ENCODE results near the gene HNRNPUL1.

The HNRNPUL1 gene

DNA sequence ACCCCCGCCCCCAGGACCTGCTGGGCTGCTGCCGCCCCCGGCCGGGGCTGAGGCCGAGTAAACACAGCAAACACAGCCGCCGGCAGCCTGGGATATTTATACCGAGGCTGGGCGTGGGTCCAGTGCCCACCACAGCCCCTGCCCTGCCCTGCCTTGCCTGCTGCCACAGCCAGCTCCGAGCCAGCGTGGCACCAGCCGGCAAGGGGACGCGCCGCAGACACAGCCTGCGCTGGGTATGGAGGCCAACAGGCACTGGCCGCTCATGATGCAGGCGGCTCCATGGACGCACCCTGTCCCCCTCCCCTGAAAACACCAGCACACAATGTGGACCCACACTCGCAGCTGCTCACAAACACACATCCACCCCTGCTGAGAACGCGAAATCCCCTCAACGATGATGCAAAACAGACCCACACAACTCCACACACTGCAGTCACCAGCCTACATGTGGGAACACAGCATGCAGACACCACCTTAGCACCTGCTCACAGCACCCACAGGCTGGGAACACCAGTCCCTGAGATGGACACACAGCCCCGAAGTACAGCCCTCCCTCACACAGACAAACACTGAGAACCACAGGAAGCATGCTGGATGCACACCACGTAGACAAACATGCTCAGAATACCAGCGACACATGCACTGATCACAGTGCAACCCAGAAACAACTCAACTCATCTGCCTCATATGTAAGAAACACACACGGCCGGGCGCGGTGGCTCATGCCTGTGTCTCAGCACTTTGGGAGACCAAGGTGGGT is 62.0 kb downstream of the HNRNPUL1 start:
- H3K27ac ChIP-seq (replicated peaks; ENCODE audit: low read length) = no peak overlapping the region
- H3K23ac ChIP-seq (ENCODE audit: low read depth, low read length, poor library complexity) = peak overlapping the region; percentile 0
- H3K4me3 ChIP-seq (ENCODE audit: low read length in 2 of 2) = peak overlapping the region in 1 of 2 donors; percentile 3
- H3K36me3 ChIP-seq (replicated peaks in 1 of 2; ENCODE audit: control insufficient read depth in 2 of 2, insufficient read depth in 2 of 2, low read length in 2 of 2) = peaks cover 5 to 27% of the 10 kb centered on the region in 2 donors
- peaks cover 2% of the 10 kb centered on the region for H3K79me1 ChIP-seq (ENCODE audit: low read depth, low read length)
- H2AK5ac ChIP-seq (ENCODE audit: low read depth, low read length) = peak overlapping the region; percentile 70
- peak overlapping the region; percentile 83 for H3K18ac ChIP-seq (ENCODE audit: low read length)
- WGBS, 2 donors (ENCODE audit: extremely low coverage in 2 of 2, insufficient read length in 2 of 2, insufficient replicate concordance in 1 of 2) = no CpG with 5 or more reads among the region's 30 CpGs
- H3K14ac ChIP-seq (ENCODE audit: low read length) = peak overlapping the region; percentile 65
- H2BK12ac ChIP-seq (ENCODE audit: low read length) = peak overlapping the region; percentile 64
- H2AFZ ChIP-seq (ENCODE audit: low read length) = peak overlapping the region; percentile 33
- DNase-seq (ENCODE audit: low spot score) = no peak
- H4K91ac ChIP-seq (ENCODE audit: low read depth, low read length, poor library complexity) = no peak overlapping the region
- H4K8ac ChIP-seq (ENCODE audit: low read depth, low read length) = no peak overlapping the region
- H2BK5ac ChIP-seq (ENCODE audit: low read length) = peak overlapping the region; percentile 43
- H3K4me2 ChIP-seq (ENCODE audit: insufficient read depth, low read length, poor library complexity, severe bottlenecking) = peak overlapping the region; percentile 62
- no peaks in the 10 kb centered on the region for H3K9me3 ChIP-seq (replicated peaks in 1 of 2; ENCODE audit: control insufficient read depth in 2 of 2, insufficient read depth in 1 of 2, low read depth in 1 of 2, low read length in 2 of 2)
- H2BK15ac ChIP-seq (ENCODE audit: low read length) = peak overlapping the region; percentile 50
- no peak overlapping the region for H2BK120ac ChIP-seq (ENCODE audit: low read depth, low read length)
- no peak overlapping the region for H3K4ac ChIP-seq (ENCODE audit: low read length)
- H3K9ac ChIP-seq (ENCODE audit: low read depth, low read length, poor library complexity) = peak overlapping the region; percentile 86
- peaks cover 30 to 35% of the 10 kb centered on the region in 2 donors for H3K4me1 ChIP-seq (ENCODE audit: control insufficient read depth in 2 of 2, insufficient read depth in 1 of 2, low read depth in 1 of 2, low read length in 2 of 2)
- peaks cover 0 to 25% (median 0%) of the 10 kb centered on the region in 3 experiments for H3K27me3 ChIP-seq (ENCODE audit: control insufficient read depth in 3 of 3, insufficient read depth in 3 of 3, low read depth in 1 of 3, low read length in 3 of 3)

DNA sequence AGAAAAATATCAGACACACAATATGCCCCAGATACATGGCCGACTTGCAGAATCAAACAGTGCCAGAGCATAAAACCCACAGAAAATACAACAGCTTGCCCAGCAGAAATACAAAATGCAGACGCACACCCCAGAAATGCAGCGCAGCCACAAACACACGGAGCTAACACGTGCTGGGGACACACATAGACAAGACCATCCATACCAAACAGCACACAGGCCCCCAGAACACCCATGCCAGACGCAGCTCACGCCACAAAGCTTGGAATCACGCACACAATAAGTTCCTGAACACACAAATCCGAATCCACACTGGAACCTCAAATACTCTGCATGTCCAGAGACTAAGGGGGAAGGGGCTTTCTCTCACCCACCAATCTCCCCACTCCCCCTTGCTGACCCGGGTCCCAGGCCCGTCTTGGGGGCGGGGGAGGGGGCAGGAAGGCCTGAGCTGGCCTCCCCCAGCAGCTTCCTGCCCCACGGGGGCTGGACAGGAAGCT is 63.0 kb downstream of the HNRNPUL1 start:
- Histone ChIP-seq H3K4me3 (ENCODE audit: low read length in 2 of 2) (no peak overlapping the region), H2BK120ac (ENCODE audit: low read depth, low read length) (no peak overlapping the region), H3K4me2 (ENCODE audit: insufficient read depth, low read length, poor library complexity, severe bottlenecking) (no peak overlapping the region), H4K91ac (ENCODE audit: low read depth, low read length, poor library complexity) (peak overlapping the region; percentile 56), H3K9ac (ENCODE audit: low read depth, low read length, poor library complexity) (peak overlapping the region; percentile 70), H3K4me1 (ENCODE audit: control insufficient read depth in 2 of 2, insufficient read depth in 1 of 2, low read depth in 1 of 2, low read length in 2 of 2) (peaks cover 27 to 31% of the 10 kb centered on the region in 2 donors), H2AFZ (ENCODE audit: low read length) (no peak overlapping the region), H3K4ac (ENCODE audit: low read length) (no peak overlapping the region), H3K79me1 (ENCODE audit: low read depth, low read length) (peaks cover 2% of the 10 kb centered on the region), H3K36me3 (replicated peaks in 1 of 2; ENCODE audit: control insufficient read depth in 2 of 2, insufficient read depth in 2 of 2, low read length in 2 of 2) (peaks cover 5 to 22% of the 10 kb centered on the region in 2 donors), H3K14ac (ENCODE audit: low read length) (peak overlapping the region; percentile 66), H2BK12ac (ENCODE audit: low read length) (no peak overlapping the region), H3K23ac (ENCODE audit: low read depth, low read length, poor library complexity) (peak overlapping the region; percentile 29), H3K27me3 (ENCODE audit: control insufficient read depth in 3 of 3, insufficient read depth in 3 of 3, low read depth in 1 of 3, low read length in 3 of 3) (peaks cover 0 to 34% (median 0%) of the 10 kb centered on the region in 3 experiments), H3K27ac (replicated peaks; ENCODE audit: low read length) (no peak overlapping the region), H2AK5ac (ENCODE audit: low read depth, low read length) (peak overlapping the region; percentile 77), H3K18ac (ENCODE audit: low read length) (peak overlapping the region; percentile 90), H2BK15ac (ENCODE audit: low read length) (no peak overlapping the region), H3K9me3 (replicated peaks in 1 of 2; ENCODE audit: control insufficient read depth in 2 of 2, insufficient read depth in 1 of 2, low read depth in 1 of 2, low read length in 2 of 2) (no peaks in the 10 kb centered on the region), H2BK5ac (ENCODE audit: low read length) (no peak overlapping the region), H4K8ac (ENCODE audit: low read depth, low read length) (no peak overlapping the region)
- no CpG with 5 or more reads among the region's 13 CpGs for WGBS, 2 donors (ENCODE audit: extremely low coverage in 2 of 2, insufficient read length in 2 of 2, insufficient replicate concordance in 1 of 2)
- no peak for DNase-seq (ENCODE audit: low spot score)

DNA sequence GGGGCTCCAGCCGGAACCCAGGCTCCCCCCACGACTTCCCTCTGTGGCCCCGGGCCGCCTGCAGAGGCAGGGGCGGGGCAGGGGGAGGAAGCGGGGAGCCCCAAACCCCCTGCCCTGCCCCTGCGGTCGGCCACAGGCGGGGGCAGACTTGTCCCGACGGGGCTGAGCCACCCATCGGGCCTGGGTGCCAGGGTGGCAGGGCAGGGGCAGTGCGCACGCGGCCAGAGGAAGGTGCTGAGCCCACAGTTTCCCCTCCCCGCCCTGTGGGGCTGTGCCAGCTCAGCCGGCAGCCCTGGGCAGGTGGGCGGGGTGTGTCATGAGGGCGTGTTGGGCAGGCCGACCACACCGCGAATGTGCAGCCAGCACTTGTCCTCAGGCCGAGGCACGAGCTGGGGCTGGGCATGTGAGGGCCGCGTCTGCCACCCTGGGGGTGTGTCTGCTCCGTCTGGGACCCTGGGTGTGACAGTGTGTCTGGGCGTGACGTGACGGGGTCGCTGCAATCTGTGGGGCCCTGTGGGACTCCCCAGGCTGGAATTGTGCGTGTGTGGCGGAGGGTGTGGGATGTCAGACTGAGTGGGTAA is 63.5 kb downstream of the HNRNPUL1 start:
- H3K23ac ChIP-seq (ENCODE audit: low read depth, low read length, poor library complexity) = peak overlapping the region; percentile 78
- H3K36me3 ChIP-seq (replicated peaks in 1 of 2; ENCODE audit: control insufficient read depth in 2 of 2, insufficient read depth in 2 of 2, low read length in 2 of 2) = peaks cover 2 to 17% of the 10 kb centered on the region in 2 donors
- peak overlapping the region; percentile 90 for H3K18ac ChIP-seq (ENCODE audit: low read length)
- no peaks in the 10 kb centered on the region for H3K9me3 ChIP-seq (replicated peaks in 1 of 2; ENCODE audit: control insufficient read depth in 2 of 2, insufficient read depth in 1 of 2, low read depth in 1 of 2, low read length in 2 of 2)
- no peak overlapping the region for H2BK120ac ChIP-seq (ENCODE audit: low read depth, low read length)
- peak overlapping the region; percentile 70 for H3K9ac ChIP-seq (ENCODE audit: low read depth, low read length, poor library complexity)
- no peak for DNase-seq (ENCODE audit: low spot score)
- H3K79me1 ChIP-seq (ENCODE audit: low read depth, low read length) = peaks cover 2% of the 10 kb centered on the region
- no peak overlapping the region for H2AFZ ChIP-seq (ENCODE audit: low read length)
- H4K91ac ChIP-seq (ENCODE audit: low read depth, low read length, poor library complexity) = no peak overlapping the region
- H3K4ac ChIP-seq (ENCODE audit: low read length) = no peak overlapping the region
- no peak overlapping the region for H2BK15ac ChIP-seq (ENCODE audit: low read length)
- H3K27me3 ChIP-seq (ENCODE audit: control insufficient read depth in 3 of 3, insufficient read depth in 3 of 3, low read depth in 1 of 3, low read length in 3 of 3) = peaks cover 0 to 36% (median 0%) of the 10 kb centered on the region in 3 experiments
- H2BK12ac ChIP-seq (ENCODE audit: low read length) = no peak overlapping the region
- whole genome bisulfite sequencing, 2 donors (ENCODE audit: extremely low coverage in 2 of 2, insufficient read length in 2 of 2, insufficient replicate concordance in 1 of 2) = no CpG with 5 or more reads among the region's 33 CpGs
- no peak overlapping the region for H3K4me3 ChIP-seq (ENCODE audit: low read length in 2 of 2)
- peaks cover 27 to 31% of the 10 kb centered on the region in 2 donors for H3K4me1 ChIP-seq (ENCODE audit: control insufficient read depth in 2 of 2, insufficient read depth in 1 of 2, low read depth in 1 of 2, low read length in 2 of 2)
- H4K8ac ChIP-seq (ENCODE audit: low read depth, low read length) = no peak overlapping the region
- H3K4me2 ChIP-seq (ENCODE audit: insufficient read depth, low read length, poor library complexity, severe bottlenecking) = peak overlapping the region; percentile 22
- peak overlapping the region; percentile 77 for H2AK5ac ChIP-seq (ENCODE audit: low read depth, low read length)
- H2BK5ac ChIP-seq (ENCODE audit: low read length) = no peak overlapping the region
- H3K27ac ChIP-seq (replicated peaks; ENCODE audit: low read length) = no peak overlapping the region
- no peak overlapping the region for H3K14ac ChIP-seq (ENCODE audit: low read length)

All from neuronal stem cell (in vitro differentiated cells).